ENCODE data around the gene MAP3K4. TPM values are rescaled to one million over a fixed set of nuclear protein-coding genes. Genes with fewer than 3 reads are reported as not detected.

Gene MAP3K4
- total RNA-seq, 4 donors from 2014 or later, result 22.5 to 38.0 (median 27.4) TPM

DNA sequence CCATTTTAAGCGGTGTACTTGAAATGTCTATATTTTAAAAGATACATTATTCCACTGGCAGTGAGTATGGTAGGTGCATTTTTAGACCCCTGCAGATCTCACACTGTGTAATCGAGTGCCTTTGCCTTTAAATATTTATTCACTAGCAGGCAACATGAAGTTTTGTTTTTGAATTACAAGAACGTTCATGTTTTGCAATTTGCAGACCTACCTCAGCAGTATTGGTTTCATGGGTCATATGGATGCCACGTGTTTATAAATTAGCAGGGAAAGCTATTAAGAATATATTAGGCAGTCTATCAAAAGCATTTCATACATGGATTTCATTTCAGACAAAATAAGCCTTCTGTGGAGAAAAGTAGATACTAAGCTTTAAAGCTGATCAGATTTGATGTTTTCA lies 7.2 kb downstream of the MAP3K4 start:
- peaks cover 9 to 62% (median 20%) of the 10 kb centered on the region in 3 donors for H3K4me1 ChIP-seq
- TF ChIP-seq POLR2A (IDR thresholded peaks at IDR 0.05), result no peak
- TF ChIP-seq, protein P1, sequence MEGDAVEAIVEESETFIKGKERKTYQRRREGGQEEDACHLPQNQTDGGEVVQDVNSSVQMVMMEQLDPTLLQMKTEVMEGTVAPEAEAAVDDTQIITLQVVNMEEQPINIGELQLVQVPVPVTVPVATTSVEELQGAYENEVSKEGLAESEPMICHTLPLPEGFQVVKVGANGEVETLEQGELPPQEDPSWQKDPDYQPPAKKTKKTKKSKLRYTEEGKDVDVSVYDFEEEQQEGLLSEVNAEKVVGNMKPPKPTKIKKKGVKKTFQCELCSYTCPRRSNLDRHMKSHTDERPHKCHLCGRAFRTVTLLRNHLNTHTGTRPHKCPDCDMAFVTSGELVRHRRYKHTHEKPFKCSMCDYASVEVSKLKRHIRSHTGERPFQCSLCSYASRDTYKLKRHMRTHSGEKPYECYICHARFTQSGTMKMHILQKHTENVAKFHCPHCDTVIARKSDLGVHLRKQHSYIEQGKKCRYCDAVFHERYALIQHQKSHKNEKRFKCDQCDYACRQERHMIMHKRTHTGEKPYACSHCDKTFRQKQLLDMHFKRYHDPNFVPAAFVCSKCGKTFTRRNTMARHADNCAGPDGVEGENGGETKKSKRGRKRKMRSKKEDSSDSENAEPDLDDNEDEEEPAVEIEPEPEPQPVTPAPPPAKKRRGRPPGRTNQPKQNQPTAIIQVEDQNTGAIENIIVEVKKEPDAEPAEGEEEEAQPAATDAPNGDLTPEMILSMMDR (IDR thresholded peaks at IDR 0.05), result no peak
- 69 to 74% methylated on average over 4 of the region's 4 CpGs for WGBS, 2 donors
- H3K4me3 ChIP-seq, result no peak overlapping the region
- no peaks in the 10 kb centered on the region for H3K36me3 ChIP-seq
- no peak overlapping the region for H3K27ac ChIP-seq
- H3K27me3 ChIP-seq, result no peaks in the 10 kb centered on the region
- no peaks in the 10 kb centered on the region for H3K9me3 ChIP-seq
- no peak for DNase-seq
- intact Hi-C loops (cut with DNase I), result no loop called here

DNA sequence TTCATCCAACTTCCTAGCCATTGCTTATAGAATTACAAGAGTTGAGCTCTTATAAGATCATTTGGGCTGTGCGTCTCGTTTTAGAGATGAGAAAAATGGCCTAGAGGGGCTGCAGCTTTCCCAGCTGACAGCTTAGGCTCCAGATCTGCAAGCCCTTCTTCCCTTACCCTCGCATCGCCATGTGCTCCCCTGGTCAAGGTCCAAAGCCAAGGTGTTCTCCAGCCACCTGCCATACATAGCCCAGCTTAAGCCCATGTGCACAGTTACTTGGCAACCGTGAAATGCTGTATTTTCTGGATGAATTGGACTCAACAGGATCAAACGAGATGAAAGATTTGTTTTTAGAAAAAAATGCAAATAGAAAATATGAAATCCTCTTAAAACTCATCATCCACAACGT lies 7.9 kb downstream of the MAP3K4 start:
- 82 to 88% methylated on average over 7 of the region's 7 CpGs for WGBS, 2 donors
- Histone ChIP-seq H3K9me3 (no peaks in the 10 kb centered on the region), H3K27ac (no peak overlapping the region)

DNA sequence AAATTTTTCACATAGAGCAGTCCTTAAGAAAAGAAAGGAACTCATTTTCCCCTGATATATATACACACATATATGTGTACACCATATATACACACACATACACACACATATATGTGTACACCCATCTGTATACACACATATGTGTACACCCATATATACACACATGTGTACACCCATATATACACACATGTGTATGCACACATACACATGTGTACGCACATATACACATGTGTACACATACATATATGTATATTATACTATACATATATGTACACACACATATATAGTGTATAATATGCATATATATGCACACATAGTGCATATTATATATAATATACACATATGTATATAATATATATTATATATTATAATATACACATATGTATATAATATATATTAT lies 9.1 kb downstream of the MAP3K4 start:
- H3K4me1 ChIP-seq, result peaks cover 7 to 43% (median 11%) of the 10 kb centered on the region in 3 donors
- no peak for TF ChIP-seq POLR2A (IDR thresholded peaks at IDR 0.05)
- TF ChIP-seq, protein P1 (IDR thresholded peaks at IDR 0.05), result no peak
- intact Hi-C loops (cut with DNase I), result no loop called here
- H3K4me3 ChIP-seq, result no peak overlapping the region
- DNase-seq, result no peak
- no peaks in the 10 kb centered on the region for H3K36me3 ChIP-seq
- 96 to 100% methylated on average over 1 of the region's 1 CpG for WGBS, 2 donors
- no peaks in the 10 kb centered on the region for H3K9me3 ChIP-seq
- H3K27ac ChIP-seq, result no peak overlapping the region
- H3K27me3 ChIP-seq, result no peaks in the 10 kb centered on the region

More for the DNA sequence above, 7.9 kb downstream of the MAP3K4 start:
- Histone ChIP-seq H3K4me1 (peaks cover 9 to 54% (median 20%) of the 10 kb centered on the region in 3 donors), H3K4me3 (no peak overlapping the region), H3K27me3 (no peaks in the 10 kb centered on the region), H3K36me3 (no peaks in the 10 kb centered on the region)
- DNase-seq, result no peak
- intact Hi-C loops (cut with DNase I), result no loop called here
- TF ChIP-seq, protein P1 (IDR thresholded peaks at IDR 0.05), result no peak
- TF ChIP-seq POLR2A (IDR thresholded peaks at IDR 0.05), result no peak

DNA sequence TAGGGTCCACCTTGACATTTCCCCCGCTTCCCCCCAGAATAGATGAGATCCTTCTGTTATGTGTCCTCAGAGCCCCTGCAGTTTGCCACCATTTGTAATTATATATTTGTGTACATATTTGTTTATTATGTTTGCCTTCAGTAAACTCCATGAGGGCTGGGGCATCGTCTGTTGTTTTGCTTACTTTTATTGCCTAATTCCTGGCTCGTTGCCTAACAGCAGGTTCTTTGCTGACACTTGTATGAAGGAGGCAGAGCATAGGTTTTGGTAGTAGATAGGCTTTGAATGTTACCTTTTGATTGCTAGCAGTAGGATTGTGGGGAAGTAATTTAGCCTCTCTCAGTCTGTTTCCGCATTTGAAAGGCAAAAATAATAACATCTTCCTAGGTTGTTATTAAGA lies 9.9 kb downstream of the MAP3K4 start:
- no peaks in the 10 kb centered on the region for H3K9me3 ChIP-seq
- H3K27ac ChIP-seq, result no peak overlapping the region
- H3K4me1 ChIP-seq, result peaks cover 0 to 35% (median 7%) of the 10 kb centered on the region in 3 donors
- WGBS, 2 donors, result 54 to 68% methylated on average over 4 of the region's 4 CpGs
- no peak overlapping the region for H3K4me3 ChIP-seq
- intact Hi-C loops (cut with DNase I), result no loop called here
- no peaks in the 10 kb centered on the region for H3K36me3 ChIP-seq
- H3K27me3 ChIP-seq, result no peaks in the 10 kb centered on the region
- DNase-seq, result no peak
- TF ChIP-seq, protein P1 (IDR thresholded peaks at IDR 0.05), result no peak
- TF ChIP-seq POLR2A (IDR thresholded peaks at IDR 0.05), result no peak

DNA sequence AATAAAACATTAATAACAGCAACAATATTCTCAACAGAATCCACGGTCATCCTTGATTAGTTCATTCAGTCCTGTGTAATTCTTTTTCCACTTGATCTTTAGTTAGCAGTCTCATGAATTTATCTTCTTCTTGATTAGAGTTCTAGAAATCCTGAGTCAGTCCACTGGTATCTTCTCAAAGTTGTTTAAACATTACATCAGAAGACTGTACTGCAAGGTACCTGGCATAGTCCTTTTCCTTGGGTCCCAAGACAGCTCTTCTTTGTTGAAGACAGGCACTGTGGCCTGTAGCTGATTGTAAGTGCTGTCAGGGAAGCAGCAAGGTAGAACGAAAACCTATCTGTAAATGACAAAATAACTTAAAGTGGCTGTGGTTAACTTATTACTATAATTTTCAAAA lies 11.8 kb downstream of the MAP3K4 start:
- H3K27ac ChIP-seq, result no peak overlapping the region

More for the DNA sequence above, 11.8 kb downstream of the MAP3K4 start:
- TF ChIP-seq, protein P1 (IDR thresholded peaks at IDR 0.05), result no peak
- no peak for TF ChIP-seq POLR2A (IDR thresholded peaks at IDR 0.05)
- Histone ChIP-seq H3K9me3 (no peaks in the 10 kb centered on the region), H3K27me3 (no peaks in the 10 kb centered on the region), H3K36me3 (no peaks in the 10 kb centered on the region), H3K4me1 (peaks cover 0 to 26% (median 7%) of the 10 kb centered on the region in 3 donors), H3K4me3 (no peak overlapping the region)
- intact Hi-C loops (cut with DNase I), result no loop called here
- 93 to 95% methylated on average over 2 of the region's 2 CpGs for WGBS, 2 donors
- DNase-seq, result no peak

Data from esophagus squamous epithelium (tissue), 5 donors.